Inflammatory macrophage (primary cell): ENCODE measurements around the gene DISP2.

Source experiments
- DNase-seq, 2 donors: peaks; one replicate each; pipeline ENCODE4 v3.0.0-alpha.2; 2020 to 2022
- total RNA-seq, 18 experiments: gene quantifications; one replicate each; lab custom pipeline; 2026; ENCODE audit warnings: mixed read lengths in 6 of 18, inconsistent platforms in 2 of 18; lab: John Stamatoyannopoulos, UW

DISP2 gene, protein sequence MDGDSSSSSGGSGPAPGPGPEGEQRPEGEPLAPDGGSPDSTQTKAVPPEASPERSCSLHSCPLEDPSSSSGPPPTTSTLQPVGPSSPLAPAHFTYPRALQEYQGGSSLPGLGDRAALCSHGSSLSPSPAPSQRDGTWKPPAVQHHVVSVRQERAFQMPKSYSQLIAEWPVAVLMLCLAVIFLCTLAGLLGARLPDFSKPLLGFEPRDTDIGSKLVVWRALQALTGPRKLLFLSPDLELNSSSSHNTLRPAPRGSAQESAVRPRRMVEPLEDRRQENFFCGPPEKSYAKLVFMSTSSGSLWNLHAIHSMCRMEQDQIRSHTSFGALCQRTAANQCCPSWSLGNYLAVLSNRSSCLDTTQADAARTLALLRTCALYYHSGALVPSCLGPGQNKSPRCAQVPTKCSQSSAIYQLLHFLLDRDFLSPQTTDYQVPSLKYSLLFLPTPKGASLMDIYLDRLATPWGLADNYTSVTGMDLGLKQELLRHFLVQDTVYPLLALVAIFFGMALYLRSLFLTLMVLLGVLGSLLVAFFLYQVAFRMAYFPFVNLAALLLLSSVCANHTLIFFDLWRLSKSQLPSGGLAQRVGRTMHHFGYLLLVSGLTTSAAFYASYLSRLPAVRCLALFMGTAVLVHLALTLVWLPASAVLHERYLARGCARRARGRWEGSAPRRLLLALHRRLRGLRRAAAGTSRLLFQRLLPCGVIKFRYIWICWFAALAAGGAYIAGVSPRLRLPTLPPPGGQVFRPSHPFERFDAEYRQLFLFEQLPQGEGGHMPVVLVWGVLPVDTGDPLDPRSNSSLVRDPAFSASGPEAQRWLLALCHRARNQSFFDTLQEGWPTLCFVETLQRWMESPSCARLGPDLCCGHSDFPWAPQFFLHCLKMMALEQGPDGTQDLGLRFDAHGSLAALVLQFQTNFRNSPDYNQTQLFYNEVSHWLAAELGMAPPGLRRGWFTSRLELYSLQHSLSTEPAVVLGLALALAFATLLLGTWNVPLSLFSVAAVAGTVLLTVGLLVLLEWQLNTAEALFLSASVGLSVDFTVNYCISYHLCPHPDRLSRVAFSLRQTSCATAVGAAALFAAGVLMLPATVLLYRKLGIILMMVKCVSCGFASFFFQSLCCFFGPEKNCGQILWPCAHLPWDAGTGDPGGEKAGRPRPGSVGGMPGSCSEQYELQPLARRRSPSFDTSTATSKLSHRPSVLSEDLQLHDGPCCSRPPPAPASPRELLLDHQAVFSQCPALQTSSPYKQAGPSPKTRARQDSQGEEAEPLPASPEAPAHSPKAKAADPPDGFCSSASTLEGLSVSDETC (N-terminal part only)
- total RNA-seq = 0.06 to 2.2 (median 0.89) reads per million in 18 experiments

GRCh38 chr15:40357723-40358470 is at the start of gene DISP2:
TSS of gene DISP2 (plus strand) at chr15:40358219. CDS start at chr15:40358322, 103 bp downstream.
- DNase-seq = peak; percentile 78 to 91

GRCh38 chr15:40309344-40309862 is 48.6 kb upstream of the DISP2 start:
- no peak for DNase-seq

DNA sequence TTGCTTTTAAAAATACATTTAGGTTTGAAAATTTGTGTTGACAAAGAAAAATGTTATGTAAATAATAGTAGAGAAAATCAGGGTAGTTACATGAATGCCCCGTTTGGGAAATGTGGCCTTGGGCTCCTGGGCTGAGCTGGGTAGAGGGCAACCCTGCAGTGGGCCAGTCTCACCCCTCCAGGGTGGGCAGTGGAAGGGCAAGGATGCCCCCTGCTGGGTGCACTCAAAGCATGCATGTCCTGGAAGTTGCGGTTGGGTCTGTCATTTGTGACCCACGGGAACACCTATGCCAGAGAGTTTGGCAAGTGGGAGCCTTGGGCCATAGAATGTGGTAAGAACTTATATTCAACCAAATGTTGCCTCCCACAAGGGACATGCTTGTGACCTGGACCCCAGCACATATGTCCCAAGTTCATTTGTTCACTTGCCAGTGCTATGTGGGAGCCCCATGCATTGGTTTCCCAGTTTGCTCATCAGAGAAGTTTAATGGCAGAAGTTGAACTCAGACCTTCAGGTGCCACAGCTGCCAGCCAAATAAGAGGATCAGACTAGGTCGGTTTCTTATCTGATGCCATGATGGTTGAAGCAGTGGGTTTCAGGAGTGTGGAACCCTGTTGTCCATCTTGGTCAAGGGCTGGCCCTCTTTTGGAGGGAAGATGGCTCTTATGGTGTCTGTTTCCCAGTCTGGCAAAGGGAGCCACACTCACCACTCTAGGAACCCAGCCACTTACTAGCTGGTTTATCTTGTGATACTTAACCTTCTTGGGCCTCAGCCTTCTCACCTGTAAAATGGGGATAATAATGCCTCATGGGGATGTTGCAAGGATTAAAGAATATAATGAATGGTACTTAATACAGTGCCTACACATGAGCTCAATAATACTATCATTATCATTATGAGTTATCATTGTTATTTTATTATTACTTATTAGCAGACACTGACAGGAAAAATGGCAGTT is 47.7 kb upstream of the DISP2 start:
- peak; percentile 60 to 78 for DNase-seq

DNA sequence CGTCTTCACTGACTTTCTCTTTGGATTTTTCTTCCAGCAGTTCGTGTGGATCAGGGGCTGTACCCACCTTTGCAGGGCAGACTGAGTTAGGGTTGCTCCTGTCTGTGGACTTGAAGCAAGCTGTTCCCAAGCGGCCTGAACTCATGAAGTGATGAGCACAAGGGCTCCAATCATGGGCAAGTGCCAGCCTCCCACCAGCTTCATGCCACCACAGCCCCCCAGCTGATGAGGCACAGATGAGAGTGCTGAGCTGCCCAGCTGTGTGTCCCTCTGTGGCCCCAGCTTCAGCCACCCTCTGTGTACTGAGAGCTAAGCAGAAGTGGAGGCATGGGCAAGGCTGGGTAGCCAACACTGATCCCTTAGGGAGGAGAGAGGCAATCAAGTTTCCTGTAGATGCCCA is 47.0 kb upstream of the DISP2 start:
- no peak for DNase-seq

- no peak for DNase-seq
These were observed 45.5 kb upstream of the DISP2 start for GRCh38 chr15:40312370-40313158.

GRCh38 chr15:40313531-40314398 is 44.3 kb upstream of the DISP2 start:
- peak; percentile 64 to 72 for DNase-seq

- no peak for DNase-seq
These were observed 43.2 kb upstream of the DISP2 start for GRCh38 chr15:40314723-40315276.

- DNase-seq = no peak
These were observed 41.1 kb upstream of the DISP2 start for GRCh38 chr15:40316931-40317330.

GRCh38 chr15:40317580-40317979 is 40.4 kb upstream of the DISP2 start:
- no peak for DNase-seq

GRCh38 chr15:40320409-40320808 is 37.6 kb upstream of the DISP2 start:
- no peak for DNase-seq

DNA sequence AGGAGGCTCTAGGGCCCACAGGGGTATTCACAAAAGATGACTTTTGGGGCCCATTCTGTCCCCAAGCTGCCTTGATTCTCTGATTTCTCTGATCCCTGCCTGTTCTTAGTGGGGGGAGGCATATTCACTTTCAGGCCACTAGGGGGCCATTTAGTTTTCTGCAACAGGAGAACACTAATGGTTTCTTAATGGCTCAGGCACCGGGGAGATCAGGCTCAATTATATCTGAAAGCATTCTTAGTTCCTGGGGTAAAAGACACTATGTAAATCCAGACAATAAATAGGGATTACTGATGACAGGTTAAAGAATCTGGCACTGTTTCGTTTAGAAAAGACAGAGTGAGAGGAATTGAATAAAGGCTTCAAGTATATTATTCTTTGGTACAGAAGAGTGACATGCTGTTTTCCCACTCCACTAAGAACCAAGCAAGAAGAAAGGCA is 37.1 kb upstream of the DISP2 start:
- DNase-seq = peak; percentile 78 to 80

DNA sequence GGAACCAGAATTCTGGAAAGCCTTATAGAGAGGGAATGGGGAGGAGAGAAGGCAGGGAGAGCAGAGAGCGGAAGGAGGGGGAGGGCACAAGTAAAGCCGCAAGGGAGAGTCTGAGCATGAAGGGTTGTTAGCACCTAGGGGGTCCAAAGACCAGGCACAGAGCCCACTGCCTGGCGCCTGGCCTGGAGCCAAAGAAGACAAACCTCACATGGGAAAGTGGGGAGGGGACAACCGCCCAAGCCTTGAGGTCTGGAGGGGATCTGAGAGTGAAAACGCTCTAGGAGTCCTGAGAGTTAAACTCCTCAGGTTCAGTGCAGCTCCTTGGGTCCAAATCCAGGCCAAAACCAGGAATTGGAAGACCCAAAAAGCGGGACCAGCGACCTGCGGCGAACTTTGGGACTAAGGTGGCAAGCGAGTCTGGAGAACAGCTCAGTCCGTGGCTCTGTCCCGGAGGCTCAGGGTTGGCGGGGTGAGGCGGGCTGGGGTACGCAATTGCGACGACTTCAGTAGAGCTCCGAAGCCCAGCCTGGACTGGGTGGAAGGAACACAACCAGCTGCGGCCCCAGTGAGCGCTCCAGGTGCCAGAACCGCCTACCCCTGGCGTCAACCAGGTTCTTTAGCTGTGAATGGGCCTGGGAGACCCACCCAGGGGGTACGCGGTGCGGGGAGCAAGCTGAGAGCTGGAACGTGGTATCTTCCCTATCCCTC is 35.3 kb upstream of the DISP2 start:
- DNase-seq = no peak

DNA sequence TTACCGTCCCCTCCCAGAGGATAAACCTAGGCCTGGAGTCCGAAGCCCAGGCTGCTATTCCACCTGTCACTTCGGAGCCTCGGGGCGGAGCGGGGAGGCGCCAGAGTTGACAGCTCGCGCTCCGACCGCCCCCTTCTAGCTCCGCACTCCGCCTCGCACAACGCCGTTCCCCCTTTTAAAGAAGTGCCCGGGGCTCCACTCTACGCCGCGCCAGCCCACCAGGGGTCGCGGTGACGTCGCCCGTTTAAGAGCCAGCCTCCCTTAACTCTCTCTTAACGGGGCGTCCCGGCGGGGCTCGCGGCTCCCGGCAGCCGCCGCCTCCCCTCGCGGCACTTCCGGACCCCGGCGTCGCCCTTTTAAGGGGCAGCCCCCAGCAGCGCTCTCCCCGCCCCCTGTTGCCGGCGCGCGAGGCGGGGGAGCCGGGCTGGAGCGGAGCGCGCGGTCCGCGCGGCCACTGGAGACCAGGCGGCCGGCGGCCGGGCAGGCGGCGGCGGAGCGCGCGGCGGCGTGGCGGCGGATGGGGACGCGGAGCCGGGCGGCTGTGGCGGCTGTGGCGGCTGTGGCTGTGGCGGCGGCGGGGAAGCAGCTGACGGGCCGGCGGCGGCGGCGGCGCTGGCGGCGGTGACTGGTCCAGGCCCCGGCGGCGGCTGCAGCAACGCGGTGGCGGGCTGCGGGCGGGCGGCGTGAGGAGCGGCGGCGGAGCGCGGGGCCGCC is 34.6 kb upstream of the DISP2 start, which contains the start of gene INAFM2:
Gene INAFM2 (plus strand): TSS at position 454 of the 714 bp plus-strand sequence. CDS start 364 bp downstream, outside the sequence.
- peak; percentile 94 to 95 for DNase-seq

DNA sequence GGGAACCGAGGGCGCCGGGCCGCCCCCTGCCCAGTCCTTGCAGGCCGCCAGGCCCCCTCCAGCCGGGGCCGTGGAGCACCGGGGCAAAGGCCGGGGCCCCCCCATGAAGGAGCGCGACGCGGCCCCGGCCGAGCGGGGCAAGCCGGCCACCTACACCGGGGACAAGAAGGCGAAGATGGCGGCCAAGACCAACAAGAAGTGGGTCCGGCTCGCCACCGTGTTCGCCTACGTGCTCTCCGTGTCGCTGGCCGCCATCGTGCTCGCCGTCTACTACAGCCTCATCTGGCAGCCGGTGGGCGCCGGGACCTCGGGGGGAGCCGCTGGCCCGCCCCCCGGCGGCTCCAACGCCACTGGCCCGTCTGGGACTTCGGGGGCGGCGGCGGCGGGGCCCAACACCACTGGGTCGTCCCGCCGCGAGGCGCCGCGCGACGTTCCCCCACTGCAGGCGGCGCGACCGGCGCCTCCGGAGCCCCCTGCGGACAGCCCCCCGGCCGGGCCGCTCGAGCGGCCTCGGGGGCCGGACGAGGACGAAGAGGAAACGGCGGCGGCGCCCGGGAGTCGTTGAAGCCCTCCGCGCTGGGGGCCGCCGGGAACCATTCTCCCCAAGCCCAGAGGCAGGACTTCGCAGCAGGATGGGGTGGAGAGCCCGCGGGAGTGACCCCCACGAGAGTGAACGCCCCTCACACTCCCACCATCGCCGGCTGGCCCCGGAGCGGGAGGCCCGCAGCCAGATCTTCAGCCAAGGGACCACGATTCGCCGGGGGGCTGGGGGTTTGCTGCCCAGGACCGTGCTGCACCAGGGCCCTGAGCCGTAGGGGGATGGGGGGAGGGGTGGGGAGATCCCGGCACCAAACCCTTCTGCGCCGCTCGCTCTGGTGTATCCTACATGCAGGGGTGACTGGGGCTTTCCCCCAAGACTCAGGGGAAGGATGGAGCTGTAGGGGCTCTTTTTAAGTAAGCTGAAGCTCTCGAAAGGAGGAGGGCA is 33.8 kb upstream of the DISP2 start:
- peak in 1 of 2 donors; percentile 43 for DNase-seq

DNA sequence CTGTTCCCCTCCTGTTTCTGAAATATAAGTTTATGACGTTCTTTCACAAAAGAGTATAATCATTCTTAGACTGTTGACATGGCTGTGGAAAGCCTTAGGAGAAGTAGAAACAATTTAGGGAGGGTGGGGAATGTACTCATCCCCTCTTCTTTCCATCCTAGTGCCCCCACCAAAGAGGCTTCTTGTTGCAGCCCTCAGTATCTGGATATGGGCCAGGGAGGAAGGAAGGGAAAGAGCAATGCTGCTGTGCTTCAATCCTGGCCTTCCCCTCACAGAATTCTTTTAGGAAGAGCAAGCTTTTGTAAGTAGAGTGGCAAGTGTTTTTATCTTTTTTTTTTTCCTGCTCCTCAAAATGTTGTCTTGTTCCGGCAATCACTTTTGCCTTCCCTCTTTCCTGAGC is 32.8 kb upstream of the DISP2 start:
- DNase-seq = no peak
